Trophoblast cell (in vitro differentiated cells and primary cell): Measurements from ENCODE around the gene CDH5.
A peak's percentile ranks its signal among the peaks of the same experiment; 100 is the strongest.
"Not testable (repeated sequence)": the region's sequence is repeated elsewhere in the genome, so short reads cannot be mapped to it uniquely, and the experiment has no call there.

Source experiments
- DNase-seq, 2 donors: peaks; one replicate each; pipeline ENCODE4 v3.0.0-alpha.2; 2016
- H2AFZ ChIP-seq: 2 replicates; pipeline ENCODE4 v1.6.1; 2013; ENCODE audit warnings: low read length, moderate library complexity, mild to moderate bottlenecking; ENCODE audit not compliant: insufficient read depth, poor library complexity
- H2AK5ac ChIP-seq: 2 replicates; pipeline ENCODE4 v1.6.1; 2013; ENCODE audit warnings: mild to moderate bottlenecking, low read length
- H2BK120ac ChIP-seq: 2 replicates; pipeline ENCODE4 v1.6.1; 2013; ENCODE audit warnings: low read length, mild to moderate bottlenecking, moderate library complexity; ENCODE audit not compliant: insufficient read depth, poor library complexity
- H2BK12ac ChIP-seq: 2 replicates; pipeline ENCODE4 v1.6.1; 2013; ENCODE audit warnings: mild to moderate bottlenecking, low read length, moderate library complexity
- H2BK5ac ChIP-seq: 2 replicates; pipeline ENCODE4 v1.6.1; 2013; ENCODE audit warnings: low read length, low read depth, moderate library complexity, mild to moderate bottlenecking; ENCODE audit not compliant: poor library complexity
- H3K14ac ChIP-seq: 2 replicates; pipeline ENCODE4 v1.6.1; 2013; ENCODE audit warnings: mild to moderate bottlenecking, low read length
- H3K18ac ChIP-seq: 2 replicates; pipeline ENCODE4 v1.6.1; 2013; ENCODE audit warnings: mild to moderate bottlenecking, low read length
- H3K23ac ChIP-seq: 2 replicates; pipeline ENCODE4 v1.6.1; 2013; ENCODE audit warnings: low read length
- H3K27ac ChIP-seq: 2 replicates; pipeline ENCODE4 v1.5.1; 2013; ENCODE audit warnings: low read depth, mild to moderate bottlenecking, inconsistent platforms, low read length, moderate library complexity
- H3K27me3 ChIP-seq: 2 replicates; pipeline ENCODE4 v1.6.1; 2013; ENCODE audit warnings: inconsistent platforms, mild to moderate bottlenecking, low read length, moderate library complexity; ENCODE audit not compliant: insufficient read depth
- H3K36me3 ChIP-seq, 2 experiments: 1 replicate in 1 of 2; 2 replicates in 1 of 2; pipeline ENCODE4 v1.6.1; 2013; ENCODE audit warnings: low read length in 2 of 2, mild to moderate bottlenecking in 2 of 2, moderate library complexity in 1 of 2; ENCODE audit not compliant: insufficient read depth in 2 of 2, control insufficient read depth in 1 of 2
- H3K4ac ChIP-seq: 2 replicates; pipeline ENCODE4 v1.6.1; 2013; ENCODE audit warnings: low read depth, mild to moderate bottlenecking, low read length, moderate library complexity
- H3K4me1 ChIP-seq, 2 experiments: 1 replicate in 1 of 2; 2 replicates in 1 of 2; pipeline ENCODE4 v1.6.1; 2013; ENCODE audit warnings: low read length in 2 of 2, mild to moderate bottlenecking in 2 of 2, moderate library complexity in 1 of 2; ENCODE audit not compliant: insufficient read depth in 2 of 2, control insufficient read depth in 1 of 2
- H3K4me2 ChIP-seq: 2 replicates; pipeline ENCODE4 v1.6.1; 2013; ENCODE audit warnings: inconsistent platforms, mild to moderate bottlenecking, low read length, moderate library complexity
- H3K4me3 ChIP-seq: 2 replicates; pipeline ENCODE4 v1.5.1; 2013; ENCODE audit warnings: mild to moderate bottlenecking, low read depth, low read length, inconsistent platforms
- H3K79me1 ChIP-seq: one replicate; pipeline ENCODE4 v1.6.1; 2013; ENCODE audit warnings: low read length
- H3K79me2 ChIP-seq: 2 replicates; pipeline ENCODE4 v1.6.1; 2013; ENCODE audit warnings: low read length, mild to moderate bottlenecking; ENCODE audit not compliant: control insufficient read depth, insufficient read depth, poor library complexity
- H3K9ac ChIP-seq: 2 replicates; pipeline ENCODE4 v1.6.1; 2013; ENCODE audit warnings: mild to moderate bottlenecking, low read length
- H3K9me3 ChIP-seq: 2 replicates; pipeline ENCODE4 v1.6.1; 2013; ENCODE audit warnings: low read depth, mild to moderate bottlenecking, control low read depth, inconsistent platforms, low read length; ENCODE audit not compliant: insufficient read depth
- H4K12ac ChIP-seq: 2 replicates; pipeline ENCODE4 v1.6.1; 2013; ENCODE audit warnings: low read depth, mild to moderate bottlenecking, low read length, moderate library complexity
- H4K8ac ChIP-seq: 2 replicates; pipeline ENCODE4 v1.6.1; 2013; ENCODE audit warnings: low read depth, mild to moderate bottlenecking, low read length, moderate library complexity
- H4K91ac ChIP-seq: one replicate; pipeline ENCODE4 v1.6.1; 2013; ENCODE audit warnings: low read depth, mild to moderate bottlenecking, low read length, moderate library complexity
- WGBS: extraction: QIAGEN DNeasy Blood & Tissue Kit; methylation state at CpG from one replicate; pipeline ENCODE4 v1.1.7; 2013; ENCODE audit warnings: missing lambda C conversion rate; ENCODE audit not compliant: insufficient read length, insufficient coverage; ENCODE audit errors: extremely low coverage; 5-methylcytosine and 5-hydroxymethylcytosine counted together

The CDH5 gene

DNA sequence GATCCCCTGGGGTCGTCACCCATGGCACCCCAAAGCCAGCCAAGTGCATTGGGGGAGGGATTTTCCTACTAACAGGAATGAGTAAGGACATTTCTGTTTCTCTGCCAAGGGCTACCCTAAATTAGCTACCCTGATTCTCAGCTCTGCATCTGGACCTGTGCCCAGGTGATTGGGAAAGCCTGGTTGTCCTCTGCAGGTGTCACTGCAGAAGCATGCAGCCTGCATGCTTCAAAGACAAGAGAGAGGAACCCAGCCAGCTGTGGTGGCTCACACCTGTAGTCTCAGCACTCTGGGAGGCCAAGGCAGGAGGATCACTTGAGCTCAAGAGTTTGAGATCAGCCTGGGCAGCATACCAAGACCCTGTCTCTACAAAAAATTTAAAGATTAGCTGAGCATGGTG, 80.2 kb downstream of the CDH5 start:
- WGBS, result no CpG with 5 or more reads among the region's 1 CpG

DNA sequence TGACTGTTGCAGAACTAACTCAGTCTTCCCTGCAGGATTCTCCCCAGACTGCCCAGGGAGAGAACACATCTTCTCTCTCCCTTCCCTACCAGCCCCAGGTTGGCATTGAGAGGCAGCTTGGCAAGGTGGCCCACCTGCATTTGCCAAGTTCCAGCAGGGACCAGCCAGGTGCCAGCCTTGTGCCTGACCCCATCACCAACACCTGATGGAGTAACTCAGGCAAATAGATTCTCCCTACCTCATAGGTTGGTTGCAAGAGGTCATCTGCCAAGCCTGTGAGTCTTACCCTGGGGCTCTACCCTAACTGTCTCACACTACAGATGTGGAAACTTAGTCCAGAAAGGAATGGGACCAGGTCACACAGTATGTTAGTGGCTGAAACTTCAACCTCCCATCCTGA, 81.0 kb downstream of the CDH5 start:
- Histone ChIP-seq H3K4ac (no peak overlapping the region), H3K27me3 (no peaks in the 10 kb centered on the region), H4K12ac (no peak overlapping the region), H2AK5ac (no peak overlapping the region), H3K9ac (no peak overlapping the region), H3K36me3 (no peaks in the 10 kb centered on the region), H3K79me2 (no peaks in the 10 kb centered on the region), H2BK12ac (no peak overlapping the region), H3K9me3 (no peaks in the 10 kb centered on the region), H3K14ac (no peak overlapping the region), H3K18ac (no peak overlapping the region), H4K8ac (no peak overlapping the region), H3K4me1 (no peaks in the 10 kb centered on the region), H3K79me1 (no peaks in the 10 kb centered on the region), H2BK120ac (no peak overlapping the region), H3K23ac (no peak overlapping the region), H2AFZ (no peak overlapping the region), H3K4me3 (no peak overlapping the region), H3K27ac (no peak overlapping the region), H2BK5ac (no peak overlapping the region), H3K4me2 (no peak overlapping the region), H4K91ac (no peak overlapping the region)
- DNase-seq, result no peak

More for the DNA sequence above, 80.2 kb downstream of the CDH5 start:
- Histone ChIP-seq H2AK5ac (no peak overlapping the region), H3K14ac (no peak overlapping the region), H4K12ac (no peak overlapping the region), H3K36me3 (no peaks in the 10 kb centered on the region), H2AFZ (no peak overlapping the region), H3K79me2 (no peaks in the 10 kb centered on the region), H3K9ac (no peak overlapping the region), H3K27me3 (no peaks in the 10 kb centered on the region), H3K9me3 (no peaks in the 10 kb centered on the region), H3K18ac (no peak overlapping the region), H2BK120ac (no peak overlapping the region), H3K23ac (no peak overlapping the region), H3K4me2 (no peak overlapping the region), H4K8ac (no peak overlapping the region), H2BK5ac (no peak overlapping the region), H3K27ac (no peak overlapping the region), H3K79me1 (no peaks in the 10 kb centered on the region), H3K4me1 (no peaks in the 10 kb centered on the region), H2BK12ac (no peak overlapping the region), H3K4me3 (no peak overlapping the region), H3K4ac (no peak overlapping the region), H4K91ac (no peak overlapping the region)
- DNase-seq, result peak; percentile 30 to 38

DNA sequence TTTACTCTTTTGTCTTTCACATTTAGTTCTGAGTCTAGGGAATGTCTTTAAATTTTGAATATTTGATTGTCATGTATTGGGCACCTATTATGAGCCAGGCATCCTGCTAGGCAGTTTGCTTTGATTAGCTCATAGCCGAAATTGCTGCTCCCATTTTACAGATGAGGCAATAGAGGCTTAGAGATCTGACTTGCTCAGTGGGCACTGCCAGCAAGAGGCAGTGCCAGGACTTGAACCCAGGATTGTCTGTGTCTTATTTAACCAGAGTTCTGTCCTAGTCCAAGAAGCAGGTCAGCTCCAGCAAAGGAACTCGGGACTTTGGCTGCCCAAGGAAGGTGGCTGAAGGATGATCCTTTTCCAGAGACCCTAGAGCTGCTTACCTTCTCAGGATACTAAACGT, 85.1 kb downstream of the CDH5 start:
- Histone ChIP-seq H3K27ac (no peak overlapping the region), H3K9me3 (no peaks in the 10 kb centered on the region), H3K4ac (no peak overlapping the region), H4K91ac (no peak overlapping the region), H3K14ac (no peak overlapping the region), H2AK5ac (no peak overlapping the region), H4K12ac (no peak overlapping the region), H3K4me3 (no peak overlapping the region), H3K27me3 (no peaks in the 10 kb centered on the region), H4K8ac (no peak overlapping the region), H3K4me1 (no peaks in the 10 kb centered on the region), H2BK5ac (no peak overlapping the region), H2BK12ac (no peak overlapping the region), H3K23ac (no peak overlapping the region), H2BK120ac (no peak overlapping the region), H3K36me3 (no peaks in the 10 kb centered on the region), H3K79me2 (no peaks in the 10 kb centered on the region), H2AFZ (no peak overlapping the region), H3K79me1 (no peaks in the 10 kb centered on the region), H3K9ac (no peak overlapping the region), H3K4me2 (no peak overlapping the region), H3K18ac (no peak overlapping the region)
- WGBS, result no CpG with 5 or more reads among the region's 3 CpGs
- no peak for DNase-seq

DNA sequence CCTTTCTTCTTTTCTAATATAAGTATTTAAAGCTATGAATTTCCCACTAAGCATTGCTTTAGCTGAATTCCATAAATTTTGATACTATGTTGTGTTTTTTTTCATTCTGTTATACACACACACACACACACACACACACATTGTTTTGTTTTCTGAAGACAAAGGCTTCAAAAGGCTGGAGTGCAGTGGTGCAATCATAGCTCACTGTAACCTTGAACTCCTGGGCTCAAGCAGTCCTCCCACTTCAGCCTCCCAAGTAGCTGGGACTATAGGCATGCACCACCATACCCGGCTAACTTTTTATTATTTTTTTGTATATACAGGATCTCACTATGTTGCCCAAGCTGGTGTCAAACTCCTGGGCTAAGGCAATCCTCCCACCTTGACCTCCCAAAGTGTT, 86.7 kb downstream of the CDH5 start:
- WGBS, result no CpG with 5 or more reads among the region's 1 CpG
- H3K4me2 ChIP-seq, result not testable (repeated sequence)

More for the DNA sequence above, 86.7 kb downstream of the CDH5 start:
- H4K91ac ChIP-seq, H3K27ac ChIP-seq, H3K79me2 ChIP-seq, H3K79me1 ChIP-seq, H2BK12ac ChIP-seq, H3K4me1 ChIP-seq, H4K12ac ChIP-seq, H3K9me3 ChIP-seq, H3K4ac ChIP-seq, H4K8ac ChIP-seq, H3K14ac ChIP-seq, H2BK120ac ChIP-seq, H3K36me3 ChIP-seq, H3K9ac ChIP-seq, H2AFZ ChIP-seq, H3K27me3 ChIP-seq, H3K23ac ChIP-seq, H3K4me3 ChIP-seq, DNase-seq, H3K18ac ChIP-seq, H2AK5ac ChIP-seq, H2BK5ac ChIP-seq: not testable (repeated sequence)
